ENCODE results near the gene PLAAT4.

- TF ChIP-seq, protein P1, sequence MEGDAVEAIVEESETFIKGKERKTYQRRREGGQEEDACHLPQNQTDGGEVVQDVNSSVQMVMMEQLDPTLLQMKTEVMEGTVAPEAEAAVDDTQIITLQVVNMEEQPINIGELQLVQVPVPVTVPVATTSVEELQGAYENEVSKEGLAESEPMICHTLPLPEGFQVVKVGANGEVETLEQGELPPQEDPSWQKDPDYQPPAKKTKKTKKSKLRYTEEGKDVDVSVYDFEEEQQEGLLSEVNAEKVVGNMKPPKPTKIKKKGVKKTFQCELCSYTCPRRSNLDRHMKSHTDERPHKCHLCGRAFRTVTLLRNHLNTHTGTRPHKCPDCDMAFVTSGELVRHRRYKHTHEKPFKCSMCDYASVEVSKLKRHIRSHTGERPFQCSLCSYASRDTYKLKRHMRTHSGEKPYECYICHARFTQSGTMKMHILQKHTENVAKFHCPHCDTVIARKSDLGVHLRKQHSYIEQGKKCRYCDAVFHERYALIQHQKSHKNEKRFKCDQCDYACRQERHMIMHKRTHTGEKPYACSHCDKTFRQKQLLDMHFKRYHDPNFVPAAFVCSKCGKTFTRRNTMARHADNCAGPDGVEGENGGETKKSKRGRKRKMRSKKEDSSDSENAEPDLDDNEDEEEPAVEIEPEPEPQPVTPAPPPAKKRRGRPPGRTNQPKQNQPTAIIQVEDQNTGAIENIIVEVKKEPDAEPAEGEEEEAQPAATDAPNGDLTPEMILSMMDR (IDR thresholded peaks at IDR 0.05), result no peak
- TF ChIP-seq EP300 (IDR thresholded peaks at IDR 0.05) (no peak), POLR2AphosphoS5 (IDR thresholded peaks at IDR 0.05) (no peak), POLR2A (IDR thresholded peaks at IDR 0.05) (no peak)
Observed at GRCh38 chr11:63488789-63489188, 47.8 kb upstream of the PLAAT4 start.

Data from gastroesophageal sphincter (tissue), 3 donors.